NOMO-1 treated with DMSO at 0.1 percent for 48 hours (cell line): Measurements from ENCODE around the gene SLC35D2.
"Not testable (repeated sequence)": the region's sequence is repeated elsewhere in the genome, so short reads cannot be mapped to it uniquely, and the experiment has no call there.

ENCODE experiments used
- DNase-seq: peaks from one replicate; lab custom pipeline; 2025; ENCODE audit not compliant: unreplicated experiment; lab: John Stamatoyannopoulos, UW

SLC35D2 gene

GRCh38 chr9:96317335-96317980 is 66.1 kb downstream of the SLC35D2 start:
- peak; percentile 57 for DNase-seq

GRCh38 chr9:96309850-96310249 is 73.7 kb downstream of the SLC35D2 start:
- DNase-seq, result no peak

- not testable (repeated sequence) for DNase-seq
These were observed 76.6 kb downstream of the SLC35D2 start for GRCh38 chr9:96306958-96307357.

- no peak for DNase-seq
These were observed 78.3 kb downstream of the SLC35D2 start for GRCh38 chr9:96305171-96305570.

- DNase-seq, result no peak
These were observed 79.3 kb downstream of the SLC35D2 start for GRCh38 chr9:96304230-96304629.

GRCh38 chr9:96302021-96302420 is 81.5 kb downstream of the SLC35D2 start, which contains the start of gene HSD17B3:
Gene HSD17B3, minus strand, starts transcription at chr9:96302176. Its CDS starts 72 bp downstream, at chr9:96302104.
- DNase-seq, result no peak

- DNase-seq, result no peak
These were observed 83.7 kb downstream of the SLC35D2 start for GRCh38 chr9:96299823-96300222.

- no peak for DNase-seq
These were observed 89.4 kb downstream of the SLC35D2 start for GRCh38 chr9:96294159-96294545.

- DNase-seq, result no peak
These were observed 89.9 kb downstream of the SLC35D2 start for GRCh38 chr9:96293498-96294158.

- no peak for DNase-seq
These were observed 94.1 kb downstream of the SLC35D2 start for GRCh38 chr9:96289392-96289791.

GRCh38 chr9:96281641-96282040 is 101.9 kb downstream of the SLC35D2 start:
- DNase-seq, result no peak

GRCh38 chr9:96279932-96280331 is 103.6 kb downstream of the SLC35D2 start:
- DNase-seq, result no peak

- DNase-seq, result no peak
These were observed 108.6 kb downstream of the SLC35D2 start for GRCh38 chr9:96274939-96275338.
